Stimulated activated CD4-positive, alpha-beta T cell treated with anti-CD3 and anti-CD28 coated beads, TNF-alpha, amount 100 ng/mL, for 48 hours (primary cell): Measurements from ENCODE around the gene IL1R1.
"Not testable (repeated sequence)": the region's sequence is repeated elsewhere in the genome, so short reads cannot be mapped to it uniquely, and the experiment has no call there.

Experiments
- DNase-seq, 3 donors: peaks; one replicate each; pipeline ENCODE4 v3.0.0-alpha.2; 2020; ENCODE audit warnings: low read depth in 3 of 3

The IL1R1 gene

GRCh38 chr2:102110596-102111334, 31.8 kb upstream of the IL1R1 start:
- DNase-seq = no peak

- DNase-seq = no peak
Measured at GRCh38 chr2:102111823-102112222, 30.7 kb upstream of the IL1R1 start.

GRCh38 chr2:102112271-102112670, 30.3 kb upstream of the IL1R1 start:
- no peak for DNase-seq

- no peak for DNase-seq
Measured at GRCh38 chr2:102112692-102113665, 29.6 kb upstream of the IL1R1 start.

GRCh38 chr2:102114290-102114721, 28.2 kb upstream of the IL1R1 start:
- DNase-seq = no peak

- DNase-seq = no peak
Measured at GRCh38 chr2:102114851-102115497, 27.6 kb upstream of the IL1R1 start.

- no peak for DNase-seq
Measured at GRCh38 chr2:102116630-102117471, 25.7 kb upstream of the IL1R1 start.

GRCh38 chr2:102117472-102117858, 25.1 kb upstream of the IL1R1 start:
- no peak for DNase-seq

GRCh38 chr2:102119255-102119654, 23.3 kb upstream of the IL1R1 start:
- no peak for DNase-seq

- DNase-seq = no peak
Measured at GRCh38 chr2:102120261-102120660, 22.3 kb upstream of the IL1R1 start.

- no peak for DNase-seq
Measured at GRCh38 chr2:102120701-102121159, 21.8 kb upstream of the IL1R1 start.

GRCh38 chr2:102122115-102122514, 20.4 kb upstream of the IL1R1 start:
- DNase-seq = no peak

GRCh38 chr2:102122909-102123308, 19.6 kb upstream of the IL1R1 start:
- no peak for DNase-seq

- DNase-seq = not testable (repeated sequence)
Measured at GRCh38 chr2:102124421-102124820, 18.1 kb upstream of the IL1R1 start.

GRCh38 chr2:102126169-102126568, 16.4 kb upstream of the IL1R1 start:
- no peak for DNase-seq

GRCh38 chr2:102126660-102127059, 15.9 kb upstream of the IL1R1 start:
- DNase-seq = no peak

GRCh38 chr2:102129082-102129481, 13.5 kb upstream of the IL1R1 start:
- DNase-seq = no peak

- DNase-seq = no peak
Measured at GRCh38 chr2:102129951-102130646, 12.4 kb upstream of the IL1R1 start.

GRCh38 chr2:102130647-102130991, 11.9 kb upstream of the IL1R1 start:
- DNase-seq = no peak

- no peak for DNase-seq
Measured at GRCh38 chr2:102131564-102131963, 11.0 kb upstream of the IL1R1 start.

- DNase-seq = peak in 1 of 3 donors; percentile 51
Measured at GRCh38 chr2:102137138-102137537, 5.4 kb upstream of the IL1R1 start.
